Measurements from ENCODE around the gene ARVCF. TPM values are rescaled to one million over a fixed set of nuclear protein-coding genes. Genes with fewer than 3 reads are reported as not detected.
A peak's percentile ranks its signal among the peaks of the same experiment; 100 is the strongest.

ARVCF gene
- total and polyA plus RNA-seq, 8 donors, result 3.5 to 51.3 (median 13.6) TPM

DNA sequence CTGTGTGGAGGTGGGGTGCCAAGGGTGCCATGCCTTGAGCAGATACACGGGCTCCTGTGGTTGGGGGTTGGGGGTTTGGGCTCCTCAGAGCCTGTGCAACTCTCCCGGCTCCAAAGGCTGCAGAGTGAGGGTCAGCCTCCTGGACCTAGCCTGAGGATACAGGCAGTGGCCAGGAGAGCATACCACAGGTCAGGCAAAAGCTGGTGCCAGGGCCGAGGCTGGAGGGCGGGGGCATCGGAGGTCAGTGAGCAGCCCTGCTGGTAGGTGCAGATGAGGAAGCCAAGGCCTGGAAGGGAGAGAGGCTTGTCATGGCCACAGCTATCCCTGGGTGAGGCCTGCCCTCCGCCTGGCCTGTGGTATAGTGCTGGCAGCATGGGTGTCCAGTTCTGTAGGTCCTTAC, 37.9 kb upstream of the ARVCF start:
- H3K27me3 ChIP-seq, result no peaks in the 10 kb centered on the region
- H3K9me3 ChIP-seq, result no peaks in the 10 kb centered on the region
- no peak overlapping the region for H3K27ac ChIP-seq
- no peak overlapping the region for H3K4me3 ChIP-seq
- no peak for DNase-seq
- no peaks in the 10 kb centered on the region for H3K4me1 ChIP-seq
- TF ChIP-seq EP300 (IDR thresholded peaks at IDR 0.05) (no peak), POLR2AphosphoS5 (IDR thresholded peaks at IDR 0.05) (no peak), POLR2A (IDR thresholded peaks at IDR 0.05) (no peak)
- TF ChIP-seq, protein P1, sequence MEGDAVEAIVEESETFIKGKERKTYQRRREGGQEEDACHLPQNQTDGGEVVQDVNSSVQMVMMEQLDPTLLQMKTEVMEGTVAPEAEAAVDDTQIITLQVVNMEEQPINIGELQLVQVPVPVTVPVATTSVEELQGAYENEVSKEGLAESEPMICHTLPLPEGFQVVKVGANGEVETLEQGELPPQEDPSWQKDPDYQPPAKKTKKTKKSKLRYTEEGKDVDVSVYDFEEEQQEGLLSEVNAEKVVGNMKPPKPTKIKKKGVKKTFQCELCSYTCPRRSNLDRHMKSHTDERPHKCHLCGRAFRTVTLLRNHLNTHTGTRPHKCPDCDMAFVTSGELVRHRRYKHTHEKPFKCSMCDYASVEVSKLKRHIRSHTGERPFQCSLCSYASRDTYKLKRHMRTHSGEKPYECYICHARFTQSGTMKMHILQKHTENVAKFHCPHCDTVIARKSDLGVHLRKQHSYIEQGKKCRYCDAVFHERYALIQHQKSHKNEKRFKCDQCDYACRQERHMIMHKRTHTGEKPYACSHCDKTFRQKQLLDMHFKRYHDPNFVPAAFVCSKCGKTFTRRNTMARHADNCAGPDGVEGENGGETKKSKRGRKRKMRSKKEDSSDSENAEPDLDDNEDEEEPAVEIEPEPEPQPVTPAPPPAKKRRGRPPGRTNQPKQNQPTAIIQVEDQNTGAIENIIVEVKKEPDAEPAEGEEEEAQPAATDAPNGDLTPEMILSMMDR (IDR thresholded peaks at IDR 0.05), result no peak
- intact Hi-C loops (cut with DNase I; ENCODE audit: low total_unique reads), result no loop called here
- WGBS, 5 donors, result 86 to 95% (median 92%) methylated on average over 6 of the region's 6 CpGs
- H3K36me3 ChIP-seq, result peaks cover 56 to 94% (median 91%) of the 10 kb centered on the region in 4 donors

DNA sequence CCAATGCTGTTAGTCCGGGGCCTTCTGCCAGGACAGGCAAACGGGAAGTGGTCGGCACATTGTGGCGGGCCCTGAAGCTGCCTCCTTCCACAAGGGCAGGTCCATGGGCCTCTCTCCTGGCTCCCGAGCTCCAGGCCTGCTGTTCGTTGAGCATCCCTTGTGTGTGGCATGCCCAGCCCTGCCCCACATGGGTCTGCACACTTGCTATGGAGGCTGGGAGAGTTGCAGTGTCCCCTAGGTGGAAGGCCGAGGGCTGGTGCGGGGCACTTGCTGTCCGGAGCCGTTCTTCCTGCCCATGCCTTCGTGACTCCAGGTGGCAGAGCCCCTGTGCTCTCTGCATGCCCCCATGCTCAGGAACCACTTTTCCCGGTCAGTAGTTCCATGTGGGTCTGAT, 37.4 kb upstream of the ARVCF start:
- DNase-seq, result no peak
- intact Hi-C loops (cut with DNase I; ENCODE audit: low total_unique reads), result no loop called here
- WGBS, 5 donors, result 86 to 96% (median 91%) methylated on average over 12 of the region's 12 CpGs

DNA sequence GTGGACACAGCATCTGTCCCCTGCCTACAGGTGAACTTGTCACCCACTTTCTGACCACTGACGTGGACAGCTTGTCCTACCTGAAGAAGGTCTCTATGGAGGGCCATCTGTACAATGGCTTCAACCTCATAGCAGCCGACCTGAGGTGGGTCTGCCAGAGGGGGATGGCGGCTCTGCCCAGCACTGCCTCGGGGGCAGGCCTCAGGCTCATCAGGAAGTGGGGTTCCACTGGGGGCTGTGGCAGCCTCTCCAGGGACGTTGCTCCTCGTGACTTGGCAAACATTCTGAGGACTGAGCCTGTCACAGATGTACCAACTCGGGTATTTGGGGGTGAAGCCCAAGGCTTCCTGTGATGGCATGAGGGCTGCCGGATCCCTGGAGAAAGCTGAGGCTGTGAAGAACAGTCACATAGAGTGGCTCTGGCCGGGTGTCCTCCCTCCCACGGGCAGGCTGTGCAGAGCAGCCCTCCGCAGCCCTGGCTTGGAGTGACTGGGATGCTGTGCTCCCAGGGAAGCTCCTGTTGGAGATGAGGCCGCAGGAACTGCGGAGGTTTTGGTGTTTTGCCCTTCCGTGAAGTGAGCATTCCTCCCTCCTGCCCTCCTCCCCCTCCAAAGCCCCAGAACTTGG, 36.9 kb upstream of the ARVCF start:
- no peak overlapping the region for H3K4me3 ChIP-seq
- DNase-seq, result no peak
- H3K27ac ChIP-seq, result no peak overlapping the region
- WGBS, 5 donors, result 92 to 95% (median 93%) methylated on average over 7 to 14 of the region's 14 CpGs
- peaks cover 56 to 95% (median 91%) of the 10 kb centered on the region in 4 donors for H3K36me3 ChIP-seq
- no peaks in the 10 kb centered on the region for H3K27me3 ChIP-seq
- TF ChIP-seq, protein P1 (IDR thresholded peaks at IDR 0.05), result no peak
- TF ChIP-seq EP300 (IDR thresholded peaks at IDR 0.05) (no peak), POLR2A (IDR thresholded peaks at IDR 0.05) (no peak), POLR2AphosphoS5 (IDR thresholded peaks at IDR 0.05) (no peak)
- no peaks in the 10 kb centered on the region for H3K4me1 ChIP-seq
- intact Hi-C loops (cut with DNase I; ENCODE audit: low total_unique reads), result no loop called here
- no peaks in the 10 kb centered on the region for H3K9me3 ChIP-seq

More for the DNA sequence above, 37.4 kb upstream of the ARVCF start:
- Histone ChIP-seq H3K9me3 (no peaks in the 10 kb centered on the region), H3K4me1 (no peaks in the 10 kb centered on the region), H3K27ac (no peak overlapping the region), H3K36me3 (peaks cover 56 to 95% (median 91%) of the 10 kb centered on the region in 4 donors), H3K4me3 (no peak overlapping the region), H3K27me3 (no peaks in the 10 kb centered on the region)
- TF ChIP-seq EP300 (IDR thresholded peaks at IDR 0.05), result no peak
- no peak for TF ChIP-seq POLR2A (IDR thresholded peaks at IDR 0.05)
- TF ChIP-seq POLR2AphosphoS5 (IDR thresholded peaks at IDR 0.05), result no peak
- TF ChIP-seq, protein P1 (IDR thresholded peaks at IDR 0.05), result no peak

DNA sequence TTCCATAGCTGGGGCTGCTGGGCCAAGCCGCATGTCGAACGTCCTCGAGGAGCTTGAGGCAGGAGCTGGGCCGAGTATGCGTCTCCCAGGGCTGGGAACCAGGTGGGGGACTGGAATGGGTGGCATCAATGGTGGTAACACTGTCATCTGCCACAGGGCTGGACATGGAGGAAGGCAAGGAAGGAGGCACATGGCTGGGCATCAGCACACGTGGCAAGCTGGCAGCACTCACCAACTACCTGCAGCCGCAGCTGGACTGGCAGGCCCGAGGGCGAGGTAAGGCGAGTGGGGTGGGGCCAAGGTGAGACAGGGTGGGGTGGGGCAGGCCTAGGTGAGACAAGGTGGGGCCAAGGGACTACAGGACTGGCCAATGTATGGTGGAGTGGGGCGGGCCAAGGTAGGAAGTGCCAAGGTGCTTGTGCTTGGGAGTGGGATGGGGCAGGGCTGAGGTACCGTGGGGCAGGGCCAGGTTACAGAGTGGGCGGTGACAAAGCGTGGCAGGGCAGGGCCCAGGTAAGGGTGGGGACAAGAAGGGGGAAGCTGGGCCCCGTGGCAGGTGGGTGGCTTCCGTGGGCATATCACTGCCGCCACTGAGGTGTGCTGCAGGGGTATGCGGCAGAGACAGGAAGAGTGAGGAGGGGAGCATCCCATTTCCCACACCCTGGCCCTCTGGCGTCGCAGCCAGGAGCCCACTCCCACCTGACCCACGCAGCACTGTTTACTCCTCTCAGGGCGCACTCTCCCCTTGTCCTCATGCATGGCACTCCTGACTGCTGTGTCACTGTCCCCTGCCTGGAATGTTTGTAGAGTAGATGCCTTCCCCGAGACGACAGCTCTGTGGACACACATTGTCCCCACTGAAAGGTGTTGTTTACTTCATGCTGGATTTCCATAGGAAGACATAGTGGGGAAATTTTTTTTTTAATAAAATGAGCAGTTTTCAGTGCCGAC, 36.0 kb upstream of the ARVCF start:
- Histone ChIP-seq H3K4me3 (no peak overlapping the region), H3K9me3 (no peaks in the 10 kb centered on the region), H3K27ac (no peak overlapping the region), H3K4me1 (no peaks in the 10 kb centered on the region), H3K27me3 (no peaks in the 10 kb centered on the region), H3K36me3 (peaks cover 54 to 95% (median 91%) of the 10 kb centered on the region in 4 donors)
- intact Hi-C loops (cut with DNase I; ENCODE audit: low total_unique reads), result no loop called here
- TF ChIP-seq EP300 (IDR thresholded peaks at IDR 0.05) (no peak), POLR2AphosphoS5 (IDR thresholded peaks at IDR 0.05) (no peak), POLR2A (IDR thresholded peaks at IDR 0.05) (no peak)
- TF ChIP-seq, protein P1 (IDR thresholded peaks at IDR 0.05), result no peak
- peak; percentile 58 to 73 for DNase-seq
- WGBS, 5 donors, result 67 to 78% (median 73%) methylated on average over 22 to 26 of the region's 26 CpGs
